Stimulated activated naive CD8-positive, alpha-beta T cell treated with anti-CD3 and anti-CD28 coated beads, Interleukin-15, Interleukin-2, amounts not matched to agents 100 ng/mL and 50 ng/mL, for 24 hours (primary cell): ENCODE data around the gene RAB19.
"Not testable (repeated sequence)": the region's sequence is repeated elsewhere in the genome, so short reads cannot be mapped to it uniquely, and the experiment has no call there.

ENCODE experiments used
- H3K27ac Mint-ChIP-seq: one replicate; pipeline ENCODE4 v1.8.0; 2021; ENCODE audit warnings: mild to moderate bottlenecking, mixed read lengths
- H3K27me3 Mint-ChIP-seq: one replicate; pipeline ENCODE4 v1.8.0; 2021; ENCODE audit warnings: mixed read lengths
- H3K36me3 Mint-ChIP-seq: one replicate; pipeline ENCODE4 v1.8.0; 2021; ENCODE audit warnings: low read depth, mixed read lengths
- H3K4me1 Mint-ChIP-seq: one replicate; pipeline ENCODE4 v1.8.0; 2021; ENCODE audit warnings: low read depth, mixed read lengths
- H3K4me3 Mint-ChIP-seq: one replicate; pipeline ENCODE4 v1.8.0; 2021; ENCODE audit warnings: mild to moderate bottlenecking, mixed read lengths
- H3K9me3 Mint-ChIP-seq: one replicate; pipeline ENCODE4 v1.8.0; 2021; ENCODE audit warnings: mixed read lengths

Gene RAB19

GRCh38 chr7:140390466-140391190 is 13.2 kb upstream of the RAB19 start:
- peaks cover under 1% of the 10 kb centered on the region for H3K4me1 Mint-ChIP-seq
- no peaks in the 10 kb centered on the region for H3K27me3 Mint-ChIP-seq
- H3K4me3 Mint-ChIP-seq: no peak overlapping the region
- H3K36me3 Mint-ChIP-seq: peaks cover 5% of the 10 kb centered on the region
- H3K27ac Mint-ChIP-seq: no peak overlapping the region
- no peaks in the 10 kb centered on the region for H3K9me3 Mint-ChIP-seq

GRCh38 chr7:140391634-140392033 is 12.2 kb upstream of the RAB19 start:
- no peaks in the 10 kb centered on the region for H3K9me3 Mint-ChIP-seq
- no peak overlapping the region for H3K27ac Mint-ChIP-seq
- peaks cover 10% of the 10 kb centered on the region for H3K4me1 Mint-ChIP-seq
- H3K27me3 Mint-ChIP-seq: no peaks in the 10 kb centered on the region
- H3K36me3 Mint-ChIP-seq: peaks cover 11% of the 10 kb centered on the region
- no peak overlapping the region for H3K4me3 Mint-ChIP-seq

DNA sequence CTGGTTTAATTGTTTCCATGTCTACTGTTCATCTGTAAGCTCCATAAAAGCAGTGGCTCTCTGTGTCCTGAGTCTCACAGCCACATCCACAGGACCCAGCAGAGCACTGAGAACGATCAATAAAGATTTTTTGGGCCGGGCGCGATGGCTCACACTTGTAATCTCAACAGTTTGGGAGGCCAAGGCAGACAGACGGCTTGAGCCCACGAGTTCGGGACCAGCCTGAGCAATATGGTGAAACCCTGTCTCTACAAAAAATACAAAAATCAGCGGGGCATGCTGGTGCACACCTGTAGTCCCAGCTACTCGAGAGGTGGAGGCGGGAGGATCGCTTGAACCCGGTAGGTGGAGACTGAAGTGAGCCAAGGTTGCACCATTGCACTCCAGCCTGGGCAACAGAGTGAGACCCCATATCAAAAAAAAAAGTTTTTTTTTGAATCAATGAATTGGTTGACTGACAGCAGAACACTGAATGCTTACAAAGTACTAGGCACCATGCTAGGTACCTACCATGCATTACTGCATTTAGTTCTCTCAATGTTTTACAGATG is 10.0 kb upstream of the RAB19 start:
- H3K9me3 Mint-ChIP-seq: no peaks in the 10 kb centered on the region
- H3K36me3 Mint-ChIP-seq: peaks cover 11% of the 10 kb centered on the region
- H3K27me3 Mint-ChIP-seq: no peaks in the 10 kb centered on the region
- H3K4me1 Mint-ChIP-seq: peaks cover 22% of the 10 kb centered on the region
- H3K4me3 Mint-ChIP-seq: no peak overlapping the region
- H3K27ac Mint-ChIP-seq: no peak overlapping the region

GRCh38 chr7:140397784-140398750 is 5.8 kb upstream of the RAB19 start, which contains the start of gene SLC37A3:
Gene SLC37A3, minus strand, starts transcription at chr7:140398530. Its CDS starts 16,004 bp downstream, at chr7:140382526.
- Mint-ChIP-seq H3K4me1 (peaks cover 41% of the 10 kb centered on the region), H3K27ac (peak within 1 kb of the TSS; percentile 97), H3K27me3 (no peaks in the 10 kb centered on the region), H3K4me3 (peak within 1 kb of the TSS; percentile 97), H3K9me3 (no peaks in the 10 kb centered on the region), H3K36me3 (peaks cover 6% of the 10 kb centered on the region)

DNA sequence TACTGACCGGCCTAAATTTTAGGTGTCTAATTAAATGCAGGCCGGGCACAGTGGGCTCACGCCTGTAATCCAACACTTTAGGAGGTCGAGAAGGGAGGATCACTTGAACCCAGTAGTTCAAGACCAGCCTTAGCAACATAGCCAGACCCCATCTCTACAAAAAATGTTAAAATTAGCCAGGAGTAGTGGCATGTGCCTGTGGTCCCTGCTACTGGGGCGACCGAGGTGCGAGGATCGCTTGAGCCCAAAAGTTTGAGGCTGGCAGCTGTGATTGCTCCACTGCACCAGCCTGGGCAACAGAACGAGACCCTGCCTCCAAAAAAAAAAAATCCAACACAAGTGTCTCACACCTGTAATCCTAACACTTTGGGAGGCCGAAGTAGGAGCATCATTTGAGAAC is 5.0 kb upstream of the RAB19 start:
- peak overlapping the region; percentile 84 for H3K27ac Mint-ChIP-seq
- H3K4me3 Mint-ChIP-seq: peak overlapping the region; percentile 97
- peaks cover 6% of the 10 kb centered on the region for H3K36me3 Mint-ChIP-seq
- H3K27me3 Mint-ChIP-seq: no peaks in the 10 kb centered on the region
- no peaks in the 10 kb centered on the region for H3K9me3 Mint-ChIP-seq
- peaks cover 49% of the 10 kb centered on the region for H3K4me1 Mint-ChIP-seq

DNA sequence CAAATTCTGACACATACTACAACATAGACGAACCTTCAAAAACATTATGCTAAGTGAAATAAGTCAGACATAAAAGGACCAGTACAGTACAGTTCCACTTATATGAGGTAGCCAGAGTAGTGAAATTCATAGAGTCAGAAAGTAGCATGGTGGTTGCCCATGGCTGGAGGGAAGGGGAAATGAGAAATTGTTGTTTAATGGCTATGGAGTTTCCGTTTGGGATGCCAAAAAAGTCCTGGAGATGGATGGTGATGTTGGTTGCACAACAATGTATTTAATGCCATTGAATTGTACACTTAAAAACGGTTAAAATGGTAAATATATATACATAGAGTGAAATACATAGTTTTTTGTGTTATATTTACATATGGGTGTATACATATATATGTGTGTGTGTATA is 3.5 kb upstream of the RAB19 start:
- H3K27me3 Mint-ChIP-seq: no peaks in the 10 kb centered on the region
- no peak overlapping the region for H3K4me3 Mint-ChIP-seq
- H3K36me3 Mint-ChIP-seq: peaks cover 6% of the 10 kb centered on the region
- peaks cover 60% of the 10 kb centered on the region for H3K4me1 Mint-ChIP-seq
- H3K9me3 Mint-ChIP-seq: no peaks in the 10 kb centered on the region
- peak overlapping the region; percentile 4 for H3K27ac Mint-ChIP-seq

- Mint-ChIP-seq H3K9me3 (no peaks in the 10 kb centered on the region), H3K36me3 (peaks cover under 1% of the 10 kb centered on the region), H3K27me3 (no peaks in the 10 kb centered on the region), H3K27ac (peak overlapping the region; percentile 71), H3K4me1 (peaks cover 47% of the 10 kb centered on the region), H3K4me3 (peak overlapping the region; percentile 45)
Observed at GRCh38 chr7:140402178-140402835, 1.6 kb upstream of the RAB19 start.

GRCh38 chr7:140404565-140405065 is 757 bp downstream of the RAB19 start:
- Mint-ChIP-seq H3K4me1 (peaks cover 37% of the 10 kb centered on the region), H3K36me3 (peaks cover 4% of the 10 kb centered on the region), H3K9me3 (no peaks in the 10 kb centered on the region), H3K27ac (peak overlapping the region; percentile 91), H3K27me3 (no peaks in the 10 kb centered on the region), H3K4me3 (peak overlapping the region; percentile 88)

DNA sequence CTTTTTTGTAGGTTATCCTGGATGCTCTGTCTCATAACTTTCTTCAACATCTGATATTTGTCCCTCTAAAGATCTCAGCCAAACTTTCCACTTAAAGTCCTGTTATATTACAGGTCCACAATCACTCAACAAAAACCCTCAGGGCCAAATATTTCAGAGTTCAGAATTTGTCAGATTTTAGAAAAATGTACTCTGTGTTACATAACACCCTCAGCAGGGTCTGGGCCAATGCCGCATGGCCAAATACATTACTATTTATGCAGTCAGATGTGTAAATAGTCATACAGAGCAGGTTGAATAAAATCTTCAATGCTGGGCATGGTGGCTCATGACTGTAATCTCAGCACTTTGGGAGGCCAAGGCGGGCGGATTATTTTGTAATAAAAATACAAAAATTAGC is 11.5 kb downstream of the RAB19 start:
- Mint-ChIP-seq H3K36me3 (peaks cover 12% of the 10 kb centered on the region), H3K4me1 (peaks cover 7% of the 10 kb centered on the region), H3K4me3 (no peak overlapping the region), H3K27ac (no peak overlapping the region), H3K9me3 (no peaks in the 10 kb centered on the region), H3K27me3 (no peaks in the 10 kb centered on the region)

DNA sequence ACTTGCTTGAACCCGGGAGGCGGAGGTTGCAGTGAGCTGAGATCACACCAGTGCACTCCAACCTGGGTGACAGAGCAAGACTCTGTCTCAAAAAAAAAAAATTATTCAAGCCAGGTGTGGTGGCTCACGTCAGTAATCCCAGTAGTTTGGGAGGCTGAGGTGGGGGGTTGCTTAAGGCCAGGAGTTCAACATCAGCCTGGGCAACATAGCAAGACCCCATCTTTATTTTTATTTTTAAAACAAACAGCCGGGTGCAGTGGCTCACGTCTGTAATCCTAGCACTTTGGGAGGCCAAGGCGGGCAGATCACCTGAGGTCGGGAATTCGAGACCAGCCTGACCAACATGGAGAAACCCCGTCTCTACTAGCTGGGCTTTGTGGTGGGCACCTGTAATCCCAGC is 12.0 kb downstream of the RAB19 start:
- H3K4me1 Mint-ChIP-seq, H3K4me3 Mint-ChIP-seq, H3K27ac Mint-ChIP-seq, H3K9me3 Mint-ChIP-seq, H3K27me3 Mint-ChIP-seq: not testable (repeated sequence)
- peaks cover 12% of the 10 kb centered on the region for H3K36me3 Mint-ChIP-seq

DNA sequence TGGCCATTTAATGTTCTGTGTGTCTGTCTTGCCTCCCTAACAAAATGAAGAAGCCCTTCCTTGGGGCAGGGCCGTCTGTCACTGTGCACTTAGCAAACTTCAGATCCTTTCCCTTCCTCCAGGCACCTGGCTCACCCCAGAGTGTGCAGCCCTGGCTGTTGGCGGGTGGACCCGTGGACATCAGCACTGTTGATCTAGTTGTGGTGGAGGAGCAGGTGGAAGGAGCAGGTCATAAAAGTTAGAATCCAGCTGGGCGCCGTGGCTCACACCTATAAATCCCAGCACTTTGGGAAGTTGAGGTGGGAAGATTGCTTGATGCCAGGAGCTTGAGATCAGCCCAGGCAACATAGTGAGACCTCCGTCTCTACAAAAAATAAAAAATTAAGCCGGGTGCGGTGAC is 12.7 kb downstream of the RAB19 start:
- Mint-ChIP-seq H3K36me3 (peaks cover 10% of the 10 kb centered on the region), H3K4me1 (peaks cover 7% of the 10 kb centered on the region), H3K27me3 (no peaks in the 10 kb centered on the region), H3K9me3 (no peaks in the 10 kb centered on the region), H3K4me3 (no peak overlapping the region), H3K27ac (no peak overlapping the region)

DNA sequence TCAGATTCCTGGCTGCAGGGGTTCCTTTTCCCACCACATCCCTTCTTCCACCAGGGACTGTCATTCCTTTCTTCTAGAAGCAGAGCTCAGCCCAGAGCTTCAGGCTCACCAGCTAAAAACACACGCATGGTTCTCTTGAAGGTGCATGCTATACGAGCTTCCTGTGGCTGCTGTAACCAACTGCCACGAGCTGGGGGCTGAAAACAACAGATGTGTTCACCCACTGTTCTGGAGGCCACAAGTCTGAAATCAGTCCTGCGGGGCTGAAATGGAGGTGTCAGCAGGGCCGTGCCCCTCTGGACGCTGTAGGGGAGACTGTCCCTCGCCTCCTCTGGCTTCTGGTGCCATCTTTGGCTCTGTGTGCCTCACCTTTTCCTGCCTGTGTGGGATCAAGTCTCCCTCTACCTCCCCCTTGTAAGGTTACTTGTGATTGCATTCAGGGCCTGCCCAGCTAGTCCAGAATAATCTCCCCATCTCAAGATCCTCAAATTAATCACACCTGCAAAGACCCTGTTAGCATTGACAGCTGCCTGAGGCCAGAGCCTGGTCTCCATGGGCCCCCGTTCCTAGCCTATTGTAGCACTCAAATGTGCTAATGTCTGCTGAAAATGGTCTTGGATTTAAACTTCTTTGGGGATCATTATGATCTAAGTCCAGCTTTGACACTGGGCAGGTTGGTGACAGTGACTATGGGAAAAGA is 13.7 kb downstream of the RAB19 start:
- Mint-ChIP-seq H3K36me3 (peaks cover 4% of the 10 kb centered on the region), H3K4me1 (peaks cover 7% of the 10 kb centered on the region), H3K4me3 (no peak overlapping the region), H3K27me3 (no peaks in the 10 kb centered on the region), H3K27ac (no peak overlapping the region), H3K9me3 (no peaks in the 10 kb centered on the region)

- H3K4me1 Mint-ChIP-seq, H3K27me3 Mint-ChIP-seq, H3K36me3 Mint-ChIP-seq, H3K9me3 Mint-ChIP-seq, H3K27ac Mint-ChIP-seq, H3K4me3 Mint-ChIP-seq: not testable (repeated sequence)
Observed at GRCh38 chr7:140418156-140418472, 14.3 kb downstream of the RAB19 start.

DNA sequence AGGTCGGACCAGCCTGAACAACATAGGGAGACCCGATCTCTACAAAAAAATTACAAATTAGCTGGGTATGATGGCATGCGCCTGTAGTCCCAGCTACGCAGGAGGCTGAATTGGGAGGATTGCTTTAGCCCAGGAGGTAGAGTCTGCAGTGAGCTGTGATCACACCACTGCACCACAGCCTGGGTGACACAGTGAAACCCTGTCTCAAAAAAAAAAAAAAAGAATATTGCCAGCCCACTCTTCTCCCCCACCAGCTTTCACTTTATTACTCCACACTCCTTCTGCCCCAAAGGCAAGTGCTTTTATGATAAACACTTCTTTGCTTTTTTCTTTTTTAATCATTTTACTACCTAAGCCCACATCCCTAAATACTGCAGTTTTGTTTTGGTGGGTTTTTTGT is 14.8 kb downstream of the RAB19 start:
- no peaks in the 10 kb centered on the region for H3K9me3 Mint-ChIP-seq
- H3K27me3 Mint-ChIP-seq: no peaks in the 10 kb centered on the region
- H3K36me3 Mint-ChIP-seq: no peaks in the 10 kb centered on the region
- peaks cover 7% of the 10 kb centered on the region for H3K4me1 Mint-ChIP-seq
- no peak overlapping the region for H3K4me3 Mint-ChIP-seq
- no peak overlapping the region for H3K27ac Mint-ChIP-seq
